SH-SY5Y (cell line): ENCODE measurements around the gene STEAP4.

ENCODE experiments used
- GATA2 ChIP-seq: IDR thresholded peaks from 2 replicates; pipeline ENCODE4 v1.6.1; 2011; ENCODE audit warnings: mild to moderate bottlenecking, low read depth, low read length
- GATA3 ChIP-seq: IDR thresholded peaks from 2 replicates; pipeline ENCODE4 v1.6.1; 2011; ENCODE audit warnings: low read depth, mild to moderate bottlenecking, low read length, moderate library complexity

GRCh38 chr7:88300401-88300945 lies 6.2 kb downstream of the STEAP4 start:
- TF ChIP-seq GATA2, result no peak
- no peak for TF ChIP-seq GATA3
